ENCODE data around the gene ZC2HC1C. TPM values are rescaled to one million over a fixed set of nuclear protein-coding genes. Genes with fewer than 3 reads are reported as not detected.

Gene ZC2HC1C
- total and polyA plus RNA-seq, 2 donors (not counting 1 experiment from before 2014, with no cell fraction given): 0.21 to 0.59 TPM

GRCh38 chr14:75109877-75110276 is 40.4 kb downstream of the ZC2HC1C start:
- Histone ChIP-seq H3K36me3 (replicated peaks in 1 of 2; ENCODE audit: control extremely low read depth in 1 of 2, control insufficient read depth in 1 of 2, extremely low read depth in 1 of 2, insufficient read depth in 2 of 2, low read length in 1 of 2) (peaks cover 30 to 90% of the 10 kb centered on the region in 2 experiments), H3K9ac (ENCODE audit: low read length) (no peak overlapping the region), H4K20me1 (ENCODE audit: control insufficient read depth, insufficient read depth, low read length, poor library complexity, severe bottlenecking) (no peaks in the 10 kb centered on the region), H3K4me3 (ENCODE audit: control extremely low read depth in 1 of 5, extremely low read depth in 1 of 5, insufficient read depth in 1 of 5, low read depth in 2 of 5, low read length in 4 of 5) (no peak overlapping the region), H3K27ac (ENCODE audit: low read length in 2 of 2) (no peak overlapping the region), H3K9me3 (ENCODE audit: control extremely low read depth in 1 of 3, control insufficient read depth in 2 of 3, insufficient read depth in 1 of 3, low read length in 2 of 3) (no peaks in the 10 kb centered on the region), H3K79me2 (ENCODE audit: control insufficient read depth, insufficient read depth, low read length) (no peaks in the 10 kb centered on the region), H3K27me3 (replicated peaks in 1 of 4; ENCODE audit: control extremely low read depth in 1 of 4, control insufficient read depth in 3 of 4, insufficient read depth in 4 of 4, low read length in 3 of 4) (no peaks in the 10 kb centered on the region), H3K4me1 (ENCODE audit: control insufficient read depth in 2 of 2, insufficient read depth in 2 of 2, low read length in 2 of 2) (no peaks in the 10 kb centered on the region), H2AFZ (ENCODE audit: insufficient read depth, low read depth, low read length, poor library complexity, severe bottlenecking) (no peak overlapping the region), H3K4me2 (replicated peaks; ENCODE audit: low read depth, low read length, poor library complexity, severe bottlenecking) (no peak overlapping the region)
- DNase-seq: no peak
- POLR2A ChIA-PET: no interaction called here
- no peak for ATAC-seq (ENCODE audit: low read depth)
- Mint-ChIP-seq H3K27me3 (no peaks in the 10 kb centered on the region), H3K4me3 (no peak overlapping the region), H3K4me1 (no peaks in the 10 kb centered on the region), H3K9me3 (ENCODE audit: insufficient read depth) (no peaks in the 10 kb centered on the region), H3K27ac (no peak overlapping the region)
- CTCF ChIA-PET: no interaction called here
- intact Hi-C loops (cut with micrococcal nuclease): no loop called here
- no peak for TF ChIP-seq EZH2 (IDR thresholded peaks at IDR 0.05; ENCODE audit: borderline replicate concordance, insufficient read depth, low read depth, low read length, poor library complexity, severe bottlenecking)
- no peak for TF ChIP-seq CTCF (IDR thresholded peaks at IDR 0.05)
- WGBS (ENCODE audit: insufficient coverage): no CpG with 5 or more reads among the region's 2 CpGs

GRCh38 chr14:75113932-75114539 is 44.6 kb downstream of the ZC2HC1C start:
- no peak overlapping the region for H3K9ac ChIP-seq (ENCODE audit: low read length)
- H3K4me3 ChIP-seq (ENCODE audit: control extremely low read depth in 1 of 5, extremely low read depth in 1 of 5, insufficient read depth in 1 of 5, low read depth in 2 of 5, low read length in 4 of 5): no peak overlapping the region
- no peak for ATAC-seq (ENCODE audit: low read depth)
- no peak overlapping the region for H3K27ac ChIP-seq (ENCODE audit: low read length in 2 of 2)
- ChIA-PET CTCF (interaction anchor here (0.6 kb wide), 1 partner anchor 24 kb away, joined by 3 read pairs; no protein-coding TSS in a partner anchor), POLR2A (no interaction called here)
- peaks cover 25 to 91% of the 10 kb centered on the region in 2 experiments for H3K36me3 ChIP-seq (replicated peaks in 1 of 2; ENCODE audit: control extremely low read depth in 1 of 2, control insufficient read depth in 1 of 2, extremely low read depth in 1 of 2, insufficient read depth in 2 of 2, low read length in 1 of 2)
- Mint-ChIP-seq H3K4me3 (no peak overlapping the region), H3K9me3 (ENCODE audit: insufficient read depth) (no peaks in the 10 kb centered on the region), H3K27ac (no peak overlapping the region), H3K27me3 (no peaks in the 10 kb centered on the region), H3K4me1 (no peaks in the 10 kb centered on the region)
- DNase-seq: no peak
- no peaks in the 10 kb centered on the region for H3K9me3 ChIP-seq (ENCODE audit: control extremely low read depth in 1 of 3, control insufficient read depth in 2 of 3, insufficient read depth in 1 of 3, low read length in 2 of 3)
- TF ChIP-seq CTCF (IDR thresholded peaks at IDR 0.05): no peak
- no peak overlapping the region for H2AFZ ChIP-seq (ENCODE audit: insufficient read depth, low read depth, low read length, poor library complexity, severe bottlenecking)
- WGBS (ENCODE audit: insufficient coverage): 73% methylated on average over 3 of the region's 5 CpGs
- H4K20me1 ChIP-seq (ENCODE audit: control insufficient read depth, insufficient read depth, low read length, poor library complexity, severe bottlenecking): no peaks in the 10 kb centered on the region
- H3K4me1 ChIP-seq (ENCODE audit: control insufficient read depth in 2 of 2, insufficient read depth in 2 of 2, low read length in 2 of 2): no peaks in the 10 kb centered on the region
- no peaks in the 10 kb centered on the region for H3K27me3 ChIP-seq (replicated peaks in 1 of 4; ENCODE audit: control extremely low read depth in 1 of 4, control insufficient read depth in 3 of 4, insufficient read depth in 4 of 4, low read length in 3 of 4)
- intact Hi-C loops (cut with micrococcal nuclease): no loop called here
- H3K79me2 ChIP-seq (ENCODE audit: control insufficient read depth, insufficient read depth, low read length): peaks cover 10% of the 10 kb centered on the region
- H3K4me2 ChIP-seq (replicated peaks; ENCODE audit: low read depth, low read length, poor library complexity, severe bottlenecking): no peak overlapping the region
